Left renal cortex interstitium (tissue), 4 donors: ENCODE measurements around the gene NPS. TPM values are rescaled to one million over a fixed set of nuclear protein-coding genes. Genes with fewer than 3 reads are reported as not detected.

Experiments used
- DNase-seq, 4 donors: peaks; one replicate each; pipeline ENCODE4 v3.0.0-alpha.2; 2013; ENCODE audit warnings: low read depth in 4 of 4, low spot score in 2 of 4, missing footprints in 1 of 4
- polyA plus RNA-seq, 4 donors: library from polyadenylated mRNA; unstranded; fragments of 120-200 nt; gene quantifications; one replicate each; pipeline ENCODE4 v1.2.1, GENCODE V29; 2013; ENCODE audit not compliant: insufficient read length in 4 of 4

NPS gene
- polyA plus RNA-seq, 4 donors, result not detected

DNA sequence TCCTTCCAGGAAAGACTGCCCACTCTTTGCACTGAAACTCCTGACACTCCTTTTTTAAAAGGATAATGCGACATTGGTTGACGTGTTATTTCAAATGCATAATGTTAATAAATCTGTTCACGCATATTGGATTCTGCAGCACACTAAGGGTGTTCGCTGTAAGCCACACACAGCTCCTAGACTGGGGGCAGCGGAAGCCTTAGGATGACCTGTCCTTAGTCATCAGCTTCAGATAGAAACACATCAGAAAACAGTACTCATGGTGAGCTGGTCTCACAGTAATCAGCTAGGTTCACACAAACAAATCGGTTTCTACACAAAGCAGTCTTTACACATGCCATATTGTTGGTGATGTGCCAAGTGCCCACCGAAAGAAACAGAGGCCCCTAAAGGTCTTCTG is 4.3 kb downstream of the NPS start:
- DNase-seq, result no peak

DNA sequence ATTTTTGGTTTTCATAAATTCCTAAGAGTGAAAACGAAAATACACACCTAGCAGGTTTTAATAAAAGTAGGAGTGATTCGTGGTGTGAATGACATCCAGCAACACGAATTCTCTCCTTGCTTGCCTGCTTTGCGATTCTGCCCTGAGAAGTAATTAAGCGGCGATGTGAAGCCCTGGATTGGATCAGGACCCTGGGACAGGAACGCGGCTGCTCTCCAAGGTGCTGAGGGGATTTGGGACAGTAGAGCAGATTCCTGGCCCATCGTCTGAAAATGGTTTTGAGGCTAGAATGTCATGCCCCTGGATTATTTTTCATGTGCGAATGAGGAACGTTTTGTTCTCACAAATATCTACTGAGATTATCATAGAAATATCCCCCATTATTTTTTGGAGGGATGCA is 7.8 kb downstream of the NPS start:
- DNase-seq, result peak; percentile 23 to 67 (median 43)

DNA sequence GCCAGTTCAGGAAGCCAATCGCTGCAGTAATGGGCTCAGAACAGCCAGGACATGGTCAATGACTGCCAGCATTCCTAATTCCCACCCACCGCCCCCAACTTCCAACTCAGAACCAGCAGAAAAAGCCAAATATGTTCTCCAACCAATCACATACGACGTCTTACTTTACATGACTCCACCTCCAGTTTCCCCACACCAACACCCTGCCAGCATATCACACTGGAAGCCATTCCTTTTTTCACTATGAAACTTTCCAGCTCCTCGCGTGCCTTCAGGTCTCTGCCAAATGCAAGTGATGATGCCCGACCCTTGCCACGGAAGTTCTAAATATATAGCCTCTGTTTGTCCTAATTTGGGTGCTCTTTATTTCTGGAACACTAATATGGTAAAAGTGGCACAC is 12.5 kb downstream of the NPS start:
- DNase-seq, result no peak

DNA sequence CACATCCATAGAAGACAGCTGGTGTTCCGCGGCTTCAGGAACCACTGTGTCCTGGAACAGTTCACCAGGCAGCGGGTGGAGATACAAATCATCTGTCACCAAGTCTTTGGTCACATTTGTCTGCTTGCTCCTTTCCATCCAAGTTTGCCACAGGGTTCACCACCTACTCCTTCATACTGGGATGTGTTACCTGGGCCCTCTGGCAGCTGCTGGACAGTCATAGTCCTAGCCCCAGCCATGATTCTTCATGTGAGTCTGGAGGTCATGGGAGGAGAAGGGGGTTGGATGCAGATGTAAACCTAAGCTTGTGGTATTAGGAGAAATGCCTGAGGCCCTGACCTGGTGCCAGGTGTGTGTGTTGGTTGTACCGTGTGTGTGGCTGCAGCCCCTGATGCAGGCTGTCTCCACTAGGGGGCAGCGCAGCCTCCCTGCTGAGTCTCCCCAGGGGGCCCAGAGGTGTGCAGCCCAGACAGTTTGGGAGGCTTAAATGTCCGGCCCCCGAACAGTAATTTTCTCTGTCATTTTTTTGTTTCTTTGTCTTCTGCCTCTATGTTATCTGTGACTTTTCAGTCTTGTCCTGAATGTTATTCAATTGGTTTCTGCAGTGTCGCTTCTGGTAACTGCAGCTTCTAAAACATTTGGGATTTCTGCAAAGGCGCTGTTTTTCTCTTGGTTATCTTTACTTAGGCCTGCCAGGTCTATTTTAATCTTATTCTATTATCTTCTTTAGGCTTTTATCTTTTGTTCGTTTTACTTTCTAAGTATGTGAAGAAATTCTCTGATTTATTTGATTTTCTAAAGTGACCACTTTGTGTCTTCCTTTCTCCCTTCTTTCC is 14.8 kb downstream of the NPS start:
- DNase-seq, result no peak

DNA sequence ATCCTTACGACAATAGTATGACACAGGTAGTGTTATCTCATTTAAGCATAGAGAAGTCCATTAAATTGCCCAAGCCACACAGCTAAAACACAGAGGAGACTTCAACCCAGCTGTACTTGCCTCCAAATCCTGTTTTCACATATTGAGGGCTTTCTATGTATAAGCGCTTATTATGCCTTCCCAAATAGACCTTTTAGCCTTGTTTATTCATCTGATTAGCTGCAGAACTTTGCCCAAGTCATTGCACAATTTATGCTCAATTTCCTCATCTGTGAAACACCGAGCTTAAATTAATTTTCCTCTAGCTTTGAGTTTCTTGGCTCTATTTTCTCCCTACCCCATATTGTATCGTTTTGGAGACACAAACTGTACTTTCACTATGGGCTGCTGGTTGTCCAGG is 15.5 kb downstream of the NPS start:
- no peak for DNase-seq

DNA sequence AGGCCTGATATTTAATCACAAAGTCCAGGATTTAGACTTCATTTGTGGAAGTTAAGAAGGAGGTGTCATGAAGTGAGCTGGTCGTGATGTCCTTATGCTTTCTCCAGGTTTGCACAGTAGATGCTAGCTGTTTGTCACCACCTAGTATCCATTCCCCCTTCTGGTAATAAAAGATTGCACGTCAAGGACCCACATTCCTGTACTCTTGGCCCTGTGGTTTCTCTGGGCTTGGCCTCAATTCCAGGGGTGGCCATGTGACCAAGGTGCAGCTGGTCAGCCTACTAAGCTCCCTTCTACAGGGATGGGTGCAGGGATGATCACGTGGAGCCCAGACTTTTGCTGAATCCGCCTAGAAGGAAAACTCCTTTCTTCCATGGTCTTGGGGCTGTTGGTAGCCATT is 16.5 kb downstream of the NPS start:
- no peak for DNase-seq

DNA sequence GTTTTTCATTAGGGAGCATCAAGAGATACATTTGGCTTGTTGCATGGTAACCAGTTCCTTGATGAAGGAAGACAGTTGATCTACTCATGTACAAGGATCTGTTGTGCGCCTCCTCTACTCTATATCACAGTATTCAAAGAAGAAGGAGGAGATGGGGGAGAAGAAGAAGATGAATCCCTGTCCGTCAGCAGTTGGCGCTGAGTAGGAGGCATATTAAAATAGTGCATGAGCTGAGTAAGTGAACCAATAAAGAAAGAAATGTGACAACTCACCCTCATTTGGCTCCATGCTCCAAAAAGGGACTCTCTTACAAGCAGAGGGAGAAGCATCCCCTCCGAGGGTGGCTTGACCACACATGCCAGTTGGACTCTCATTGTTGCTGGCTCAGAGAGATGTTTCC is 20.1 kb downstream of the NPS start:
- DNase-seq, result no peak

DNA sequence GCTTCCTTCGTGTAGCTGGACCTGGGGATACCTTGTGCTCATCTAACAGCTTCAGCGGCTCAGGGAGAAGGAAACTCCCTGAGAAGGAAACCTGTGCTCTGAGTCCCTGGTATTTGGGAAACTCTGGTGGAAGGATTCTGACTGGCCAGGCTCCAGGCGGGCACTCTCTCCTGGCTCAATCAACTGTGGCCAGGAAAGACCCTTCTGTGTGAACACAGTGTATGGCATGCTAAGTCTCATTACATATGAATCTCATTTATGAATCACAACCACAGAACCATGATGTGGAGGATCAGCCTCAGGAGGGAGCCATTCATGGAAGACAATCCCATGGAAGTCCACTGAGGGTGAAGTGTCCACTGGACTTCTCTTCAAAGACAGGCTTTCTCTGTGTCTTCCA is 20.9 kb downstream of the NPS start:
- no peak for DNase-seq

DNA sequence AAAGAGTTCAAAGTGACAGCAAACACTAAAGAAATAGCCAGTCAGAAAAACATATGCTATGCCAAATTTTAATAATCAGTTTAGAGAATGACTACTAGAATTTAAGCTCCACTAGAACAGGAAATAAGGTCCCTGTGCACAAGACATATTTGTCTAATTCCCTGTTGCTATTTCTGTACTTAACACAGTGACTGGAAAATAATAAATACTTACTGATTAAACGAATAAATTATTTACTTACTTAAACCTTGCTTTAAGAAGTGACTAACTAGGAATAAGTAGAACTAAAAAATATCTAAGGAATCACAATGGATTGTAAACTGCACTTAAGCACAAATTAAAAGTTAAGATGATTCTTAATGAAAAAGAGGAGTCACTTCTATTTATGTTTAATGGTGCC is 22.3 kb downstream of the NPS start:
- no peak for DNase-seq

DNA sequence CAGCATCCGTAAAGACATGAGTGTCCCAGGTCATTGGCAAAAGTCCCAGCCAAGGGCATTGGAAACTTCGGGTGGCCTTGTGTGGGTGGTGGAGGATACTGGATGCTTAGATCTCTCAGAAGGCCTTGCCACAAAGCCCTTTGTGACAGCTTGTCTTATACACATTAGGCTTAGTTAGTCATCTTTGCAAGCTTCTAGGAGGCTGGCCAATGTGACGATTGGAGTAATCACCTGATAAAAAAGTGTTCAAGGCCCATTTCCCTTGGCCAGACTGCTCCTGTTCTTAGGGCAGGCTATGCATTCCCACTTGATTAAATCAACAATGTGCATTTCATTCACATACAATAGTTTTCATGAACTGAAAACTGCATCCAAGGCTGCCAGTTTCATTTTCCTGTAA is 26.9 kb downstream of the NPS start:
- DNase-seq, result no peak

DNA sequence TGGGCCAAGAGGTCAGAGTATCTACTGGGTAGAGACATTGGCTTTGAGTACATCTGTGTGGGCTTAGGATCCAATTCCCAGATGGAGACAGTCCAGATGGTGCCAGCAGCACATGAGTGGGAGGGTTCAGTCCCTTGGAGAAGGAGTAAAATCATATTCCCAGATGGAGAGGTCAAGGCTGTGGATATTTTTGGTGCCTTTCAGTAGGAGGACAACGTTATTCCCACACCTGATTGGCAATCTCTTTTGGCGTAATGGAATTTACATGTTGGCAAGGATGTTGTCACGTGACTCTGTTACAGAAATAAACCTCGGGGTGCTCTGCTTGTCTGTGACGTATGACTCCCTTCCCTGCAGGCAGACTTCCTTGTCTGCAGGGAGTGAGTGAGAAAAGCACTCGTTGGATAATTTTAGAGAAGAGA is 27.6 kb downstream of the NPS start:
- DNase-seq, result no peak

DNA sequence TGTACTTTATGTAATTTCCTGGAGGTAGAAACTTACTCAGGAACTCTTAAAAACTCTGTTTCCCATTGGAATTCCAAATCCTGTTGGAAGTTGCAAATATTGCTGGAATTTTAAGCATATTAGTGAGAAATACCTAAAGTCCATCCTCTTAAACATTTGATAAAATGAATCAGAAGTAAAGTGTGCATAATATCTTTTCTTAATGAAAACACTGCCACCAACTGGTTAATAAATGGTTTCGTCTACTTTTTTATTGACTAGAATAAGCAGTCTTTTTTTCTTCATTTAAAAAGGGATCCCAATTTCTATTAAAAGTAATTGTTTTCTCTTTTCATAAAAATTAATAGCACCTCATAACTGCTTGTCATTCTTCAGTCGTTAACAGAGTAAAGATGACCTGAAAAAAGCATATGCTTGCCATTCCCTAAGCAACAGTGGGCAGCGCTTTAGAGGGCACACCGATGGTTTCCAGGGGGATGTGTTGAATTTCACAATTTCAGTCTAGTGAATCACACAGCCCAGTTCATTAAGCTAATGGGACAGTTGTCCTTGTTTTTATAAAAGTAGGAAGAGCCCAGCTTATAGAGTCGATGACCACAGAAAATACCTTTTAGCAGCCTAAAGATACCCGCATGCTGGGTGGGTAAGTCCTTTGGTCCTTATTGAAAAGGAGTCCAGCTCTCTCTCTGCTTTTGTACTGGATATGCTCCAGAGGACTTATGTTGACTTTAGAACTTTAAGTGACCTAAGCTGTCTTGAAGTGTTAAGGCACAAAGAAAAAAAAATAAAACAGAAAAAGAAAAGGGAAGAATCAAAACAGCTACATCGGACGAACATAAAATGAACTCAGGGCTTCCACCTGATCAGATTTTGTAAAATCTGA is 28.5 kb downstream of the NPS start:
- DNase-seq, result no peak

DNA sequence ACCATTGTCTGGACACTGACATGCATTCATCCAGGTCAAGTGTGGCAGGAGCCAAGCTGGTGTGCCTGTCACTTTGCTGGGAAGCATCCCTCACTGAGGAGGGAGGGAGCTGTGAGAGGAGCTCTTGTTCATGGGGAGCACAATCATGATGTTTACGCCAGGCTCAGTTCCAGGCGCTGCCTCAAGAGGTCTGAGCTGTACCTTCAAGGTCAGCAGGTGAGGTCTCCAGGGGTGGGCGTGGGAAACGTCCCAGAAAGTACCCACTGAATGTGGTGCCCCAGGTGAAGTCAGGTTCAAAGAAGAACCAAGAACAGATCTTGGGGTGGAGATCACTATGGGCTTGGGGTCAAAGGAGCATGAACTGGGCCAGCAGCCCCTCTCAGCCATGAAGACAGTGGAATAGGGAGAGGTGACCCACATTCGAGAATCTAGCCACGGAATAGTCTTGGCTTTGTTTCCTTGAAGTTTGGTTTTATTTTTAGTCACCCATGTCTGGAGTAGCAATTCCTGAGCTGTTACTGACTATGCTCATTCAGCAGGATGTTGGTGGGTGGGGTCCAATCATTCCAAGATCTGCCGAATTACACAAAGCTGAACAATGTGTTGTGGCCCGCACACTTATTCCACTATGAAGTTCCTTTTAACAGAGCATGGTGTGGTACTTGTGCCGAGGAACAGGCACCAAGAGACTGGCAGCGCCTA is 29.3 kb downstream of the NPS start:
- DNase-seq, result no peak

DNA sequence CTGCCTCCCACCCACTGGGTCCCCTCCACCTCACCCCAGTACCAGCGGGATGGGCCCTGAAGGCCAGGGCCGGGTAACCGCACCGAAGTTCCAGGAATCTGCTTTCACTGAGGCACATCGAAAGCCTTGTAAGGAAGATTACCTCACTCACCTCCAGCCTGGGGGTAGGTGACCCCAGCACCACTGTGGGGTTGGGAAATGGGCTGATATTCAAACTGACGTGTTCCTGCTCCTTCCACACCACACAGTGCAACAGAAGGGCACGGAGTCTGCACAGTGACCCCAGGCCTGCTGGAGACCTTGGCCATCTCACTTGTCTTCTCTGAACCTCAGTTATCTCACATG is 29.8 kb downstream of the NPS start:
- DNase-seq, result no peak

DNA sequence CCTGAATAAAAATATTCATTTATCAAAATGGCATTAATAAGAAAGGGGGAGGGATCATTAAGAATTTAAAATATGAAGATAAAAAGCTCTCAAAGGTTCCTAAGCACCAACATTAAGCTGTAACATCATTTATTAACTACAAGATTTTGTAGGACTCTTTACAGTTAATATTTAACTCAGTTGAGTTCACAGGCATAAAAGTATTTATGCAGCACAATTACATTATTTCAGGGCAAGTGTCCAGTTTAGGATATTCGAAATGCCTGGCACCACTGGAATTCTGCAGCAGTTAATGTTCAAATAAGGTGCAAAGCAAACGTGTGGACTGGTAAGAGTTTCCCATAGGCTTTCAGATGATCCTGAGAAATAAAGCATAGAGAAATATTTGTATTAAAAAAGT is 30.5 kb downstream of the NPS start:
- DNase-seq, result no peak

DNA sequence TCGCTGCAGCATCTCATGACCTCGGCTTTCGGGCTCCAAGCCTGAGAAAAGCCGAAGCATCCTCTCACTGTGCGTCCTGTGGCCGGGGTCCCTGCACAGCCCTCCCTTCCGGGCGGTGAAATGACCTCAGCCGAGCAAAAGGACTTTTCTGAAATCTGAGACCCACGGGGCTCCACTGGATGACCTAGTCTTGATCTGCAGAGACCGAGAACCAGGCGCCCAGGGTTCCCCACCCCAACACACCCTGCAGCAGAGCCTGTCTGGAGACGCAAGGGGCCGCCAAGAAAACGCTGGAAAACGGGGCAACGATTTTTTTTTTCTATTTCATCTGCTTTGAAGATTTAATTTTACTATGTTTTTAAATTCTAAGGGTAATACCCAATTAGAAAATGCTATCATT is 31.7 kb downstream of the NPS start:
- no peak for DNase-seq

DNA sequence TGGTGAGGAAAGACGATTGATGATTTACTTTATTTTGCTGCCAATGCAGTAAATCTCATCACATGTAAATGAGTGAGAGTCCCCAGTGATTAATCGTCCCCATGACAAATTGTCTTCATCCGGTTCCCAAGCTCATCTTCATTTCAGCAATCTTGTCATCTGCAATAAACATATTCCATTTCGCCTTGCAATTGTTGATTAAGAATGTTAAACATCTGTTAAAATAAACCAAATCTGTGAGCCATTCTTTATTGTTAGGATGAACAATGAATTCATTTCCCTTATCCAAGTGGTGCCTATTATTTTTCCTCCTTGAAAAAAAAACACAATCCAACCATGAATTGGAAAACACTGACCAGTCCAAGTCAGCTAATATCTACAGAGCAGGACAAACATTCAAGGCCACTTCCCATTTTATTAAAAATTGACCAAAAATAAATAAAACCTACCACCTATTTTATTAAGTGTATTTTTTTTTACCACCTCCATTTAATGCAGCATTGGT is 36.5 kb downstream of the NPS start:
- no peak for DNase-seq

DNA sequence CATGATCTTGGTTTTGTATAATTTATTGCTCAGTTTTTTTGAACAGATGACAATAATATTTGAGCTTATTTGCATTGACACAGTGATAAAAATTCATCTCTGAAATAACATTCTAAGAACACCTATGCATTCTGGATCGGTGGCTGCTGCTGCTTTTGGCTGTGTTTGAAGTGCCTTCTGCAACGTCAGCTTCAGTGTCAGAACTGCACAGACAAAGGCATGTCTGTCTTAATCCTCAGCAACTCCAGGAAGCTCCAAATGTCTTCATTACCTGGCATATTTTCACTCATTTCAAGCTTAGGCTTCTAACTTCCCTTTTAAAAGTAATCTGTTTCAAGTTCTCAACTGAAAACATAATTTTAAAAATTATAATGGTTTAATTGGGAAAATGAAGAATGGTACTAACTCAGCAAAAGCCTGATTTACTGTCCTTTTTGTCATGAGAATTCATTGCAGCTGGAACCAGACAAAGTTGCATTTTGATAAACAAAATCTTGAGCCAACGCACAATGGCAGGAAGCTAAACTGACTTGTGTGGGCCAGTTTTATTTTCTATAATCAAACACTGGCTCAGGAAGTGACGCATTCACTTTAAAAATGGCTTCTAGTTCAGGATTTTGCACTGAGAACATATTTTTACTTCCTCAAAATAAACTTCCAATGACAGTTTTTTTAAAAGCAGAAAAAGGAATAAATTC is 38.7 kb downstream of the NPS start:
- DNase-seq, result no peak

DNA sequence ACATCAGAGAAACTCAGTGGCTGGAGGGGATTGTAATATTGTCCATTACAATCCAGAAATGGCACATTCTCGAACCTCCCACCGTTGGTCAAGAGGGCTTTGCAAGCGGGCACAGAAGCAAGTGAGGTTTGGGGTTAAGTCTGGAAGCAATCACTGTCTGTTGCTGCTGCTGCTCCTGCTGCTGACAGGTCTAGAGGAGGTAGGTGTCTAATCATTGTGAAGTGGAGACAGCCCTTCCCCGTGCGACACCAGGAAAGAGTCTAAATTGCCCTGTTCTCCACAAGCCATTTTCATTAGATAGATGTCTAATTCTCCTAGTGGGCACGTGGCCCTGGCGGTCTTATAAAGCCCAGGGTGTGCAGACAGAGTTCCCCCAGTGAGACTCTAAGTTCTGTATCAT is 43.5 kb downstream of the NPS start:
- DNase-seq, result no peak

DNA sequence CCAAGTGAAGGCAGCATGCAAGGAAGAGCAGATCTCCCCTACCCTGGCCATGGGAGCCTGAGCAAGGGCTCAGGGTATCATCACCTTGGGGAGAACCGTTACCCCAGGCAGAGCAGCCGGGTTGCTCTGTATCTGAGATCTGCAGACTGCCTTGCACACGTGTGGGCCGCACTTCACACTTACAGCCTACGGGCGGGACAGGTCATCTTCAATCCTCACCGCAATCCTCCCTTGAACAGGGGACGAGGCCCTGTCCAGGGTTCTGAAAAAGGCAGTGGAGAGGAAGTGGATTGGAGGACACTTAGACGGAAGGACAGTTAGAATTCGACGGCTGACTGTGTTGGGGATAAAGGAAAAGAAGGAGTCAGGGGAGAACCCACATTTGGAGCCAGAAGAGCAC is 51.4 kb downstream of the NPS start:
- peak in 2 of 4 donors; percentile 21 to 43 for DNase-seq
